ENCODE data around the gene ACY1. TPM values are rescaled to one million over a fixed set of nuclear protein-coding genes. Genes with fewer than 3 reads are reported as not detected.

The ACY1 gene
- total RNA-seq, 4 donors from 2014 or later = 31.2 to 49.3 (median 36.8) TPM

GRCh38 chr3:52036829-52037228 lies 53.5 kb downstream of the ACY1 start:
- Histone ChIP-seq H3K4me1 (peaks cover 58% of the 10 kb centered on the region), H3K27me3 (no peaks in the 10 kb centered on the region), H3K36me3 (no peaks in the 10 kb centered on the region), H3K9me3 (no peaks in the 10 kb centered on the region), H3K27ac (no peak overlapping the region), H3K4me3 (no peak overlapping the region)
- TF ChIP-seq POLR2A (IDR thresholded peaks at IDR 0.05) = no peak
- no peak for TF ChIP-seq POLR2AphosphoS5 (IDR thresholded peaks at IDR 0.05)
- TF ChIP-seq EP300 (IDR thresholded peaks at IDR 0.05) = no peak
- no peak for TF ChIP-seq CTCF (IDR thresholded peaks at IDR 0.05)
- WGBS = 57% methylated on average over 5 of the region's 5 CpGs
- DNase-seq (ENCODE audit: low spot score in 2 of 2) = no peak

- H3K27me3 ChIP-seq = no peaks in the 10 kb centered on the region
- H3K4me1 ChIP-seq = peaks cover 58% of the 10 kb centered on the region
- H3K9me3 ChIP-seq = no peaks in the 10 kb centered on the region
- DNase-seq (ENCODE audit: low spot score in 2 of 2) = no peak
- H3K36me3 ChIP-seq = no peaks in the 10 kb centered on the region
- 83% methylated on average over 1 of the region's 4 CpGs for WGBS
- H3K4me3 ChIP-seq = no peak overlapping the region
- no peak for TF ChIP-seq POLR2AphosphoS5 (IDR thresholded peaks at IDR 0.05)
- no peak for TF ChIP-seq POLR2A (IDR thresholded peaks at IDR 0.05)
- TF ChIP-seq EP300 (IDR thresholded peaks at IDR 0.05) = no peak
- TF ChIP-seq CTCF (IDR thresholded peaks at IDR 0.05) = no peak
- H3K27ac ChIP-seq = no peak overlapping the region
Measured at GRCh38 chr3:52037291-52037690, 54.0 kb downstream of the ACY1 start.

DNA sequence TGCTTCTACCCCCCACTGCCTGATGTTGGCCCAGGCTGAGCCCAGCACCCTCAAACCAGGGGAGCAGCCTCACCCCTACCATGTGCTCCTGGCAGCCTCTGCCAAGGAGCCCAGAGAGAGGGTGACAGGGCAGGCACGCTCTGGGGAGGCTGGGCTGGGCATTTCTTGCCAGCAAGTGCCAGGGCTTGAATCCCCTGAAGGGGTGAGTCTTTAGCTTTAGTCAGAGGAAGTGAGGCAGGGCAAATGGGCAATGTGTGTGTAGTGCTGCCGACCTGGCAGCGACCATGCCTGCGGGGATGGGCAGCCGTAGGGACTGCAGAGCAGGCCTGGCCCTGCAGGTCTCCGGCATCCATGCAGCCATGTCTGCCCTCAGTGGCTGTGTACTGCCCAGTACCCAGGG lies 54.9 kb downstream of the ACY1 start:
- no peaks in the 10 kb centered on the region for H3K9me3 ChIP-seq
- no peak for DNase-seq (ENCODE audit: low spot score in 2 of 2)
- no peak overlapping the region for H3K4me3 ChIP-seq
- no peak for TF ChIP-seq EP300 (IDR thresholded peaks at IDR 0.05)
- TF ChIP-seq POLR2AphosphoS5 (IDR thresholded peaks at IDR 0.05) = no peak
- no peak for TF ChIP-seq CTCF (IDR thresholded peaks at IDR 0.05)
- no peak for TF ChIP-seq POLR2A (IDR thresholded peaks at IDR 0.05)
- WGBS = 76% methylated on average over 5 of the region's 6 CpGs
- H3K27me3 ChIP-seq = no peaks in the 10 kb centered on the region
- H3K27ac ChIP-seq = no peak overlapping the region
- H3K4me1 ChIP-seq = peaks cover 48% of the 10 kb centered on the region
- no peaks in the 10 kb centered on the region for H3K36me3 ChIP-seq

Other genes starting within 250 kb of the ACY1 start
- gene IQCF6, start 204.3 kb upstream of the ACY1 start, total RNA-seq = not detected
- not detected for gene IQCF2, start 121.9 kb upstream of the ACY1 start, total RNA-seq
- gene IQCF5, start 107.9 kb upstream of the ACY1 start, total RNA-seq = not detected
- not detected for gene IQCF1, start 80.2 kb upstream of the ACY1 start, total RNA-seq
- 10 to 100 TPM; 13.4 to 16.7 (median 14.8) TPM for gene RRP9, start 41.6 kb upstream of the ACY1 start, total RNA-seq
- gene PARP3, start 41.2 kb upstream of the ACY1 start, total RNA-seq = 10 to 100 TPM in 2 of 4 donors, 1 to 10 TPM in 2; 8.1 to 21.8 (median 14.0) TPM
- gene GPR62, start 28.2 kb upstream of the ACY1 start, total RNA-seq = not detected
- 10 to 100 TPM; 24.6 to 32.1 (median 28.6) TPM for gene PCBP4, start 16.1 kb upstream of the ACY1 start, total RNA-seq
- 10 to 100 TPM; 50.0 to 79.7 (median 59.0) TPM for gene ABHD14B, start 9.5 kb upstream of the ACY1 start, total RNA-seq
- gene ABHD14A, start 8.5 kb upstream of the ACY1 start, total RNA-seq = 10 to 100 TPM in 1 of 4 donors, 1 to 10 TPM in 3; 3.1 to 11.9 (median 8.3) TPM
- 1,000 to 10,000 TPM; 1,428 to 2,708 (median 2,246) TPM for gene RPL29, start 12.4 kb downstream of the ACY1 start, total RNA-seq
- 100 to 1,000 TPM in 3 of 4 donors, 10 to 100 TPM in 1; 91.1 to 190 (median 146) TPM for gene DUSP7, start 73.0 kb downstream of the ACY1 start, total RNA-seq
- gene POC1A, start 170.9 kb downstream of the ACY1 start, total RNA-seq = 1 to 10 TPM; 1.1 to 4.8 (median 1.6) TPM
- gene ALAS1, start 214.6 kb downstream of the ACY1 start, total RNA-seq = 10 to 100 TPM; 28.8 to 54.4 (median 31.9) TPM
- gene TLR9, start 242.1 kb downstream of the ACY1 start, total RNA-seq = under 1 TPM in 1 of 4 donors, not detected in 3; 0.16 TPM

Measured in suprapubic skin (tissue), 4 donors.